OCI-M2 (cell line): Measurements from ENCODE around the gene KCNK16.
A peak's percentile ranks its signal among the peaks of the same experiment; 100 is the strongest.

Experiments used
- DNase-seq: peaks from one replicate; lab custom pipeline; 2025; ENCODE audit not compliant: unreplicated experiment; lab: John Stamatoyannopoulos, UW

Gene KCNK16

DNA sequence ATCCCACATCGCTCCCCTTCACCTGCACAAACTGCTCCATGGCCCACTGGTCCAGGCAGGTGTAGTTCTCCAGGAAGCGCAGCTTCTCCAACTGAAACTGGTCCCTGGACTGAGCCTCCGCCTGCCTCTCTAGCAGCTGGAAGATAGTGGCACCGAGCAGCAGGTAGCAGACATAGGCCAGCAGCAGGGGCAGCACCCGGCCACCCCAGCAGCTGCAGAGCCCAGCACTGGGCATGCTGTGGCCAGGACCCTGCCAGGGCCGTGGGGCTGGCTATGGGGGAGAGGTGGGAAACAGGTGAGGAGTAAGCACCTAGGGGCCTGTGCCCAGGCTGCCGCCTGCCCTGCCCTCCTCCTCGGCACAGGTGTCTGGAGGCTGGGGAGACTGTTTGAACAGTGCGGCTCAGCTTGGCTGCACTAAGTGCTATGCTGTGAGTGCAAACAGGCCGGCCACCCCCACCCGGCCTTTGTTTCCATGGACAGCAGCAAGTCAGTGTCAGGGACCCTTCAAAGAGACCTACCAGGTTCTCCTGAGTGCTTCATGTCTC lies at the start of gene KCNK16:
TSS of gene KCNK16 (minus strand) at position 397 of the 545 bp plus-strand sequence. CDS start at position 235, 162 bp downstream.
- no peak for DNase-seq

DNA sequence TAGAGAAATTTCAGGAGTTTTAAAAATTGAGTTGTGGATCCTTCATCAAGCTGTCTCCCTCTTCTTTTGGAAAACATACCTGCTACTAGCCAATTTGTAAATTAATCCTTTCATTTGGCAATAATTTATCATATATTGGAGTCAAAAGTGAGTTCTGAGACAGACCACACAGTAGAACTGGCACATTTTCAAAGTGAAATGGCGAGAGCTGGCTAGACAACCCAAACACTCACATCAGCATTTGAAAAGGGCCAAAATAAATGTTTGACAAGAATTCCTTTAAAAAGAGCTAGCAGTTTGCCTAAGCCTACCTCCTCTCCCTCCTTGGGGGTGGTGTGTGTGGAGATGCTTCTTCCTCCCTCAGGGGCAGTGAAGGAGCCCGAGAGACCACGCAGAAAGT lies 47.9 kb upstream of the KCNK16 start:
- no peak for DNase-seq

DNA sequence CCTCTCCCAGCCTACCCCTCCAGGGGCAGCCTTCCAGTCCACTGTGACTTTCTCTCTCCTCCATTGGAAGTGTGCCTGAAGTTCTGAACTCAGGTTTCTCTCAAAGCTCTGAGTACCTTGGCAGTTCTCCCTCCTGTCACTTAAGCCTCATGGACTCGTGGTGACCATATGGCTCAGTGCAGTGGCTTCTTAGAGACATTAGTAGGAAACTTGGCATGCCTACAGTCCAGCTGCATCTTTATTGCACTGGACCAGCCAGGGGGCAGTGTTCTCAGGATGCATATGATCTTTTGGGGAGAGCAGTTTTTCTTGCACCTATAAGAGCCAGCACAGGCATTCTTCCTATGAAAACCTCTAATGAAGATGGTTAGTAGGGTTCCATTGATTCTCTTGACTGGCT lies 47.5 kb upstream of the KCNK16 start:
- DNase-seq: no peak

DNA sequence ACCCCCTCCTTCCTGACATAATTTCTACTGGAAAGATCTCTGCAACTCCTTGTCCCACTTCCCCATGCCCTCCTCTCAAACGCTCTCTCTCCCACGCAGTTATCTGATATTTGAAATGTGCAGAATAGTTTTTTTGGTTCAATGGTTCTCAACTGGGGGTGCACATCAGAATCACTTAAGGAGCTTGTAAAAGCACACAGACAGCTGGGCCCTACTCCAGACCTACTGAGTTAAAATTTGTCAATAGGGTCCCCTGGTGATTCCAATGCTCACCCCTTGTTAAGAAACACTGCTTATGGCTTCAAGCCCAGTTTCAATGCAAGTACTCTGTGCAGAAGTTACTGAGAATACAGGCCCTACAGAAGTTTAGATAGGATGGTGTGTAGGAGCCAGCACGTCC lies 45.2 kb upstream of the KCNK16 start:
- DNase-seq: no peak

DNA sequence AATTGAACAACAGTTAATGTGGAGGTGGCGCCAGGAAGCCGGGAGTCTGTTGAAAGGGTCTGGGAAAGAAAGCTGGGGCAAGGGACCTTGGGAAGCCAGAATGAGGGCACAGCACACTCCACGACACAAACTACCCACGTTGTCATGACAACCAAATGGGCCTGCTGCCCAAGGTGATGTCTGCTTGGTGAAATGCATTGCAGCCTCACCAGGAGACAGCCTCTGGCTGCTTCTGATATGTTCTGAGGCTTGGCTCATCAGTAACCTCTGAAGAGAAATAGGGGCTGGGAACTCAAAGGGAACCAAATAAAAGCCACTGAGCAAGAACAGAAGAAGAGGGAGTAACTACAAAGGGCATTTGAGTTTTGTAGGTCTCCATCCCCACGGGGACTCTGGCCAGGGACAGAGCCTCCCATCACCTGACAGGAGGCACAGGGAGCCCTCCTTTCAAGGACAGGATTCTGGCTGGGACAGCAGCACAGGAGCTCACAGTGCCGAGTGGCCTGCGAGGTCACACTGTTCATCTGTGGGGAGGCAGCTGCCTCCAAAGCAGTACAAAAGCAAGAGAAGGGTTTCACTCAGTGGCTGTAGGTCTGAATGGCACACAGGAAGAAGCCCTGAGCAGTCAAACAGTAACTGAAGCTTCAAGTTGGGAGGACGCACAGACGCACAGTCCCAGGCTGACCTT lies 44.6 kb upstream of the KCNK16 start:
- no peak for DNase-seq

DNA sequence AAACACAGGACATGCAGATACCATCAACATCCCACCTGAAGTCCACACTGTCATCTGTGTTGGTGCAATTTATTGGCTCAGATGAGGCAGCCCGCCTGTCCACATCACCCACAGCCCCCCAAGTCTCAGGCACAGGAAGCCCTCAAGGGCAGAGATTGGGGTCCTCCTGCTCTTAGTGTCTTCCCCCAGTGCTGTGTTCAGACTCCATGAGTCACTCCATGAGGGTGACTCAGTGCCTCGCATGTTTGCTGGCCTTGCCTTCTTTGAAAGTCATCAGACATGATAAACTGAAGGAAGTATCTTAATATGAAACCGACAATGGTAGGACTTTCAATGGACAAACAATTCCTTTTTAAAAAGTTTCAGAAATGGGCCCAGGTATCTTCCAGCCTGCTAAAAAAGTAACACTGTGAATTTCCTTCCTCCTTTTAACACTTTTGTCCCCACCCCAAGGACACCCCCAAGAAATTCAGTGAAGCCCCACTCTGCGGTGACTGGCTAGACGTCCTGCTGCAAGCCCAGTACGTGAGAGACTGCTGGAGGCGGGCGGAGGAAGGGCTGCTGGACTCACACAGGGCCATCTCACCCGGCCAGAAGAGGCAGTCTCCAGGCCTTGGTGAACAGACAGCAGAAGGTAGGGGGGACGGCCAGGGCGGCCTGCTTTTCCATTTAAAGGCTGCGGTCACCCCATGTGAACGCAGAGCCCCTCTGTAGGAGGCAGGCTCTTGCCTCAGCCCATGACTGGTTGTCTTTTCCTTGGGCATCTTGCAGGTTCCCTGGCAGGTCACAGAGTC lies 43.0 kb upstream of the KCNK16 start:
- DNase-seq: no peak

DNA sequence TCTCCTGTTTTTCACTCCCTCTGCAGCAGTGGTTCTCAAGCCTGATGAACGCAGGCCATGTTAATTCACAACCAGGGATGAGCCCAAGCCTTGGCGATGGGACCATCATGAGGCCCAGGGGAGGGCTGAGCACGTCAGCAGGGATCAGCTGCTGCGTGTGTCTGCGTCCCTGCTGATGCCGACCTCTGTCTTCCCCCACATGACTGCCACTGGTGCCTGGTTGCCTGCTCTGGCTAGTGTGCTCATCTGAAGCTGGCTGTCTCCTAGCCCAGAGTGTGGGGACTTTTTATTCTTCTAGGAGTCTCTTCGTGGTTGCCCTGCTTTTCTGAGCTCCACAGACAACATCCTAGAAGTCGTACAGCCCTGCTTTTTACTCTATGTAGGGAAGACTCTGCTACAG lies 40.8 kb upstream of the KCNK16 start:
- DNase-seq: no peak

DNA sequence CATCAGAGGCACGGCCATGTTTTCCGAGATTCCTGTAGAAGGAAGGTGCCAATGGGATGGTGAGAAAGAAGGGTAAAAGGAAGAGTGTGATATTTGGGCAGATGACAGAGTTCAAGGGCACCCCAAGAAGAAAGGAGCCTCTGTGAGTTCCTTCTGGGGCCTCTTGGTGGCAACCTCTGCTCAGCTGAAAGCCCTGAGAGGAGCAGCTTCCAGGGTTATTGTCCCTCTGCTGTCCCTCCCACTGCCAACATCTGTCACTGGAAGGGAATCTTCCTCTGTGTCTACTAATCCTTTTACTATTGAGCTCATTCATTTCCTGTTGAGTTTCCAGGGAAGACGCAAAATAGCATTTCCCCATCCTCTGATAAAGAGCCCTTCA lies 40.0 kb upstream of the KCNK16 start:
- DNase-seq: no peak

DNA sequence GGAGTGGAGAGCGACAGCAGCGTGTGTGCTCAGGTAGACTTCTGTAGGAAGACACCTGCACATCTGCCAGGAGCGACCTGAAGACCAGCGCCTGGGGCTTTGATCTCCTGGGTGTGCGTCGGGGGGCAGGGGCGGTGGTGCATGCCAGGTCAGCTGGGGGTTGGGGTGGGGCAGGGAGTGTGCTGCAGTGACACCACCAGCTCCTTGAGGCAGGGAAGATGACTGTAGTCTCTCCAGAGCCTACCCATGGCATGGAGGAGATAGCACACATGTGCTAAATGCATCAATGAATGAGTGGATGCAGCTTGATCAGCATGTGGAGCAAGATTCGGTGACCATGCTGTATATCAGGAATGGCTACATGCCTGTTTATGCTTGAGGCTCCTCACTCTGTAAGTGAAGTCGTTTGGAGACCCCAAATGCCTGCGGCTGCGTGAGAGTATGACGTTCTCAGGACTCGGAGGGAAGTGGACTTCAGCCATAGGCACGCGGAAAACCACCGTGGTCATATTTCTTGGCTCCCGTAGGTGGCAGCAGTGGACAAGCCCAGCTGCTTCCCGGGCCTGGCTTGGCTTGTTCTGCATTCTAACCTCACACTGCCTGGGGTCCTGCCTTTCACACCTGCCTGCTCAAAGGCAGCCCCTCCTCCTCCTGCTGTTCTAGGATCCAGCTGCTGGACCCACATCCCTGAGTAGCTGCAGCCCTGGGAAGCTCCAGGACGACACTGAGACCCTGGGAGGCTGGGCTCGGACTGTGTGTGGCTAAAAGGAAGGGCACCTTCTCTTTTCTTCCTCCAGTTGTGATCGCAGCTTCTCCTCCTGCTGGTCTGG lies 39.4 kb upstream of the KCNK16 start:
- DNase-seq: peak; percentile 71

DNA sequence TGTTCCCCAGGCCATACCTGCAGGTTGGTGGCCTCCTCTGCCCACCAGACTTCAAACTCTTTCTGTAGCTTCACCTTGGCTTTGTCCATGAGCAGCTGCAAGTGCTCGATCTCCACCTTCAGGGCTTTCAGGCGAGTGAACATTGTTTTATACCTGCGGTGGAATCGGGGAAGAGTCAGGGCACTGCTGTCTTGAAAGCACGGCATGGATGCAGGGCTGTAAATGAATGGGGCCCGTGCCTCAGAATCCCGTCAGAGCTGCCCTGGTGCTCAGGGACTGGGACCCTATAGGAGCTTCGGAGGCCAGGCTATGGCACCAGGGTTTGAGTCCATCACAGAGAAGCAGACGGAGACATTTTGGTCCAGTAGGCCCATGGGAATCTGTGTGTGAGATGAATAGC lies 37.9 kb upstream of the KCNK16 start:
- no peak for DNase-seq

DNA sequence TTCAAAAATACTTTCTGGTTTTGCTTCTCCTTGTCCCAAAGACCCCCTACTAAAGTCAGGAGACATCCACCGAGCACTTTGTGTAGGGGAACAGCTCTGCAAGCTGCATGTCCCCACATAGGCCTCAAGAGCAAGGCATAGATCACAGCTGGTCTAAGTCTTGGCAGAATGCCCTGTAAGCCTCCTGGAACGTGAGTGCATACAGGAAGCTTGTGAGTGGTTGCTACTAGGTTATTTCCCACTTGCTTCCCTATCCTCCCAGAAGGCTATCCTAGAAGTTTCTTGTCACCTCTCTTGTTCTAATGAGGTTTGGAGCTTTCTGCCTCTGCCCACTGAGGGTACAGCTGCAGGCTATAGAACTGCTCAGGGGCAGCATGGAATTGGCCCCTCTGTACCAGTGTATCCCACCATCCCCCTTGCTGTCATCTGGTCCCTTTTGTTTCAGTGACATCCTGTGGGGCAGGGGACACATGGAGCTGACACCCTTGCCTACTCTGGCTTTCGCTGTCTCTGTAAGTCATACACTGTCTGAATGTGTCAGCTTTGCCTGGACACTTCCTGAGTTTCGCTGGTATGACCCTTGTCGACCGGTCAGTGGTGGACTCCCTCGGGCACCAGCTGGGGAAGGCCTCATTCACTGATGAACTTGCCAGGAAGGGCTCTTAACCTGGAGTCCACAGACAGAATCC lies 35.6 kb upstream of the KCNK16 start:
- DNase-seq: no peak

DNA sequence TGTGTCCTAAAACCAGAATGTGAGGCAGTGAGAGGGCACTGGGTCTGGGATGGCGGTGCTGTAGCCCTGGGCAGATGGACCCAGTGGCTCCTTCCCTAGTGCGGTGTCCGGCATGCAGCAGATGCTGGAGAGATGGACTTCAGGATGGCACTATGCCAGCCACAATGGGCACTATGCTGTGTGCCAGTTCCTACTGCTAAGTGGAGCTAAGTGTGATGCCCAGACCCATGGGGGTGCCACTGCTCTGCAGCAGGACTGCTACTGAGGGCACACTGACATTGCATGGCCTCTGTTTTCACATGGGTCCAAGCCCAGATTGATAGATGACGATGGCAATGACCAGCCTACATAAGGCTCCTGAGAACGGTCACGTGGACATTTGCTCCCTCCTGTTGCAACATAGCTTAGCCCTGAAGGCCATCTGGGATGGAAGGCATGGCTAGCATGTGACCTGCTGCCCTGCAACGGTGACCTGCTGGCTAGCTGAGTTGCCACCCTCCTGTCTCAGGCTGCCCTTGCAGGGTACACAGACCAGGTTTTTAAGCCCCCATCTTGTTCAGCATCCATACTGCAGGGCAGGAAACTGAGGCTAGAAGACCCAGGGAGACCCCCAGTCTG lies 31.3 kb upstream of the KCNK16 start:
- DNase-seq: no peak

DNA sequence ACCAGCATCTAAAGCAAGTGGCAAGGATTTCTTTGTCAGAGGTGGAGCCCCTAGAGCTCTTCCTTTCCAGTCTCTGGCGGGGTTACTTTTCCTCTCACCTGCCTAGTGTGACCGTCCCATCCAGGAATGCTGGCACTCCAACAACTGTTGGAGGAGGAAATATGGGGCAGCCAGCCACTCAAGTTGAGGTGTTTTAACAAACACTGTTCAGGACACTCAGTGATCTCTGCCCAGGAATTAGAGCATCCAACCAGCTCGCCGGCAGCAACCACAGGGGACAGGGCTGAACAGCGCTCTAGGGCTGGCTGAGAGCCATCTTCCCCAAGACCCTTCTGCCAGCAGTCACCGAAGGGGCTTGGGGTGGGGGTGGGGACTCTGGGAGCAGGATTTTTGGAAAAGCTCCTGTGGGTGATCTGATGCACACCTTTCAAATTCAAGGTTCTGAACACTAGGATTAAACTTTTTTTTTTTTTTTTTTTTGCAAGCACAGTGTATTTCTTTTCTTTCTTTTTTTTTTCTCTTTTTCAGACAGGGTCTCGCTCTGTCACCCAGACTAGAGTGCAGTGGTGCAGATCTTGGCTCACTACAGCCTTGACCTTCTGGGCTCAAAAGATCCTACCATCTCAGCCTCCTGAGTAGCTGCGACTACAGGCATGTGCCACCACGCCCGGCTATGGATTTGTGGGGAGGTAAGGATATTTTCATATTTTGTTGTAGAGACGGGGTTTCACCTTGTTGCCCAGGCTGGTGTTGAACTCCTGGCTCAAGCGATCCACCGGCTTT lies 28.4 kb upstream of the KCNK16 start:
- no peak for DNase-seq

DNA sequence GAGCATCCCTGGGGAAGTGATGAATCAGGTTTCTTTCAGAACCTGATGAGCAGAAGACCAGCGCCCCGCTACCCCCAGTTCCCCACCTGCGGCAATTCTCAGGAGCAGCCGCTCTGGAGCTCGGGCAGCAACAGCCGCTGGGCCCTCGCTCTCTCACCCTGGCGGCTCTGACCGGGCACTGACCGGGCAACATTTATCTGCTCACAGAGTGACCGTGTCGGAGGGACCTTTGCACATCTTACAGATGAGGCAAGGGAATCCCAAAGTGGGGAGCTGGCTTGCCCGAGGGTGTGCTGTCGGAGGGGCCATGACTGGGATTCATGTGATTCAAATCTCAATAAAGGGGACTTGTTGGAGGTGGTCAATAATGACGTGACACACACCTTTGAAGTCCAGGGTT lies 26.2 kb upstream of the KCNK16 start:
- no peak for DNase-seq

DNA sequence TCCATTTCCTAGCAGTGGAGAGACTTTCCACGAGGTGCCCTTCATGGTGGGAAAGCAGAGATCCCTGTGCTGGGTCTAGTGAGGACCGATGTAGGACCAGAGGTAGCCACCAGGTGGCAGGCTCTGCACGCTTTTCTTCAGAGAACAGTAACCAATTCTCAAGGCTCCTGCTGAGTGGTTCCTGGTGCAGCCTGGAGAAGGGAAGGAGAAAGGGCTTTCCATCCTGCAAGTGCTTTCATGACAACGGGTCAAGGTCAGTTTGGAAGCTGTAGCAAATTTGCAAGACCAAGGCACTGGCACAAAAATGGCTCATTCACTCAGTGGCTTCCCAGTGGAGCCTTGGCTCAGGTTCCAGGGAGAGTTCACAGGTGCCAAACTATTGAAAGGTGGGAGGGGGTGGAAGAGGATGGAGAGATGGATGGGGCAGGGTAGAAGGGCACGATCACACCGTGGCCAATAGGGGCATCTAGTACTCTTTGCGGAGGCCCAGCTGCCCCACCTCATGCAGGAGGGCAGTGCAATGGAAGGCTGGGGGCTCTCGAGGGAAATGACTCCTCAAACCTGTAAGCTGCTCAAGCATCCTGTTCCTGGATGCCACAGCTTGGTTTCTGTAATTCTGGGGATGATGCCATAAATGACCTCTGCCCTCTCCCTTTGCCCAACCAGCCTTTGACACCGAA lies 25.5 kb upstream of the KCNK16 start:
- peak; percentile 85 for DNase-seq

DNA sequence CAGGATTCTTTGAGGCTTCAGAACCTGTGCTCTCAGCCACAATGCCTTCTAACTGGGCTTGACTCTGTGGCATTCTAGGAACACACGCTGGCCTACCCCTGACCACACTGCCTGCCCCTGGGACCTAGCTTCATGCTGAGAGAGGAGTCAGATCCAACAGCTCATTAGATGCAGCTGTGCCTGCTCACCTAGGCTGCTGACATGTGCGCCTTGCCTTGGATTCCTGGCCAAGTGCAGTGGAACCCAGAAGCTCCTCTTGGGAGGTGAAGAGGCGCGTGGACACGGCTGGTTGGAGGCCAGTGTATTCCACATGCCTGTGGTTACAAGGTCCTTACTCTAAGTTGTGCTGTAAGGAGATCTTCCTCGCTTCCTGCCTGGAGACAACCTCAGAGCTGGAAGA lies 24.7 kb upstream of the KCNK16 start:
- DNase-seq: no peak

DNA sequence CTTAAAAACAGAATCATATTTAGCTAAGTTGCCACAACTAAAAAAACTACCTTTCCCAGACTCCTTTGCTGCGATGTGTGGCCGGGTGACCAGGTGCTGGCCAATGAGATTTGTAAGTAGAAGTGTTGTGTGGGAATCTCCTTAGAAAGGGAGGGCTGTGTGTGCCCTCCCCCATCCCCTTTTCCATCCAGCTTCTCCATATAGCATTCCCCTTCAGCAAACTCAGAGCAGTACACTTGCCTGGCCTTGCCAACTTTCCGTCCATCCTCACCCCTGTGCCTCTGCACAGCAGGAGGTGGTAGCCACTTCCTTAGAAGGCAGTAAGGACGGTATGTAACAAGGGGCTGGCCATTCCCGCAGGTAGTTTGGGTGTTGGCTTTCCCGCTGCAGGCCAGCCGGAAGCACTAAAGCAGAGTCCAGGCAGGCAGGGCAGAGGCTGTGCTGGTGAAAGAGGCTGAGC lies 22.3 kb upstream of the KCNK16 start:
- no peak for DNase-seq

DNA sequence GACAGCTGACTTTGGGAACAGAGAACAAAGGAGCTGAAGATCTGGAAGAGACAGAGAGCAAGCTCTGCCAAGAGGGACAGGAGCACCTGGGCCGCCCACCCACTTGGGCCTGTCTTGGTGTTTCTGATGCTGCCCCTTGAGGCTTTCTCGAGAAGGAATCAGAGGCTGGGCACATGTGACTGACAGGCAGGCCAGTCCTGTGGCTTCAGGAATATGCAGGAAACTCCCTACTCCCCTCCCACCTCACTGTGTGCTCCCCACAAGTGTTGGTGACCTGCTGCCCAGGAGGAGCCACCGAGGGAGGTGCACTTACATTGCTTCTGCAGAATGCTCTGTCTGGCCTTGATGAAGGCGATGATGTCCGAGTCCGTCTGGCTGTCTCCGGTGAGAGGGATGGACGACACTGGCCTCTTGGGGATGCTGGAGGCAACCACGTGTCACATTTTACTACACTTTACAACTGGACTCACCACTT lies 20.9 kb upstream of the KCNK16 start:
- no peak for DNase-seq
